Adrenal gland (tissue), 12 donors: ENCODE results near the gene SLC30A4. TPM values are rescaled to one million over a fixed set of nuclear protein-coding genes. Genes with fewer than 3 reads are reported as not detected.

ENCODE experiments used
- DNase-seq, 7 donors: peaks; one replicate each; pipeline ENCODE4 v3.0.0-alpha.2; 2019 to 2020
- H3K27ac ChIP-seq, 5 donors: fragments of 200-600 bp; sonication (generic) in 4 of 5; 1 replicate in 3 of 5; 2 replicates in 2 of 5; pipeline versions ENCODE4 v1.5.1 to v1.8.0; 2016 to 2020; ENCODE audit warnings: mild to moderate bottlenecking in 1 of 5
- H3K27me3 ChIP-seq: fragments of 200-600 bp; 2 replicates; pipeline ENCODE4 v1.8.0; 2021
- H3K36me3 ChIP-seq, 2 donors: fragments of 200-600 bp; replicated peaks in 1 of 2; 1 replicate in 1 of 2; 2 replicates in 1 of 2; pipeline versions ENCODE4 v1.5.1 to v1.8.0; 2018 to 2022
- H3K4me1 ChIP-seq, 2 donors: fragments of 200-600 bp; replicated peaks in 1 of 2; 1 replicate in 1 of 2; 2 replicates in 1 of 2; pipeline versions ENCODE4 v1.5.1 to v1.8.0; 2018 to 2021
- H3K4me3 ChIP-seq, 4 donors: fragments of 200-600 bp; sonication (generic) in 3 of 4; one replicate each; pipeline ENCODE4 v1.5.1; 2016 to 2018
- H3K9me3 ChIP-seq, 3 donors: fragments of 200-600 bp; sonication (generic) in 1 of 3; replicated peaks in 1 of 3; 1 replicate in 2 of 3; 2 replicates in 1 of 3; pipeline versions ENCODE4 v1.5.1 to v1.8.0; 2016 to 2021
- CTCF ChIP-seq, 6 experiments: fragments of 450-650 bp in 4 of 6; fragments of 200-600 bp in 2 of 6; sonication (generic) in 1 of 6; IDR thresholded peaks; 1 replicate in 5 of 6; 2 replicates in 1 of 6; pipeline versions ENCODE4 v1.5.1 to v1.8.0; 2016 to 2021; ENCODE audit warnings: antibody characterized with exemption in 6 of 6, mild to moderate bottlenecking in 2 of 6, moderate library complexity in 1 of 6
- POLR2A ChIP-seq, 2 donors: fragments of 450-650 bp; IDR thresholded peaks; one replicate each; pipeline ENCODE4 v1.6.1; 2017; ENCODE audit warnings: antibody characterized with exemption in 2 of 2, mild to moderate bottlenecking in 2 of 2, moderate library complexity in 1 of 2
- WGBS, 4 donors: extraction: QIAGEN DNeasy Blood & Tissue Kit in 2 of 4; methylation state at CpG; one replicate each; pipeline versions ENCODE4 v1.1.5 to v1.1.7; 2013 to 2017; 5-methylcytosine and 5-hydroxymethylcytosine counted together
- intact Hi-C, 2 donors: fragments of 100-400 bp; cut with DNase I; formaldehyde crosslinking; loops; one replicate each; pipeline versions ENCODE4 v1.14.1 to v1.15.0; 2022 to 2023
- polyA plus RNA-seq, 3 donors: library from polyadenylated mRNA; stranded (reverse); fragments of 200-250 nt in 2 of 3; fragments of 350-450 nt in 1 of 3; fragmentation: Illumina TruSeq in 1 of 3; extraction: RNeasy Lipid Tissue Mini Kit (QIAGEN cat#74804) in 1 of 3; gene quantifications; one replicate each; pipeline ENCODE4 v1.2.3, GENCODE V29; 2013 to 2014
- total RNA-seq, 9 donors: library from RNA; depleted of rRNA in 4 of 9; stranded (reverse); fragments of >200 nt in 4 of 9; fragments of 120-200 nt in 1 of 9; fragmentation: NEBNext Ultra II Directional in 1 of 9; extraction: Animal tissue kit (Norgen Biotek cat#: 25700) in 1 of 9; gene quantifications; one replicate each; pipeline versions ENCODE4 v1.1.0 to v1.2.4, GENCODE V29; 2013 to 2023
- donor health status: healthy with polysubstance abuse.
- donor health status: Bipolar disorder and iron deficiency.
- donor health status: DM: yes; HTN: yes; CAD: no.
- donor health status: DM: no; HTN: no; CAD: no.
- donor health status: DM: no; HTN: no; CAD: no.
- donor health status: DM: yes; HTN: yes; CAD: no.

The SLC30A4 gene
- total and polyA plus RNA-seq, 12 donors = 1.5 to 10.6 (median 6.1) TPM

GRCh38 chr15:45454814-45455213 lies 67.7 kb downstream of the SLC30A4 start:
- intact Hi-C loops = no loop called here
- peak; percentile 24 to 73 (median 49) for DNase-seq

DNA sequence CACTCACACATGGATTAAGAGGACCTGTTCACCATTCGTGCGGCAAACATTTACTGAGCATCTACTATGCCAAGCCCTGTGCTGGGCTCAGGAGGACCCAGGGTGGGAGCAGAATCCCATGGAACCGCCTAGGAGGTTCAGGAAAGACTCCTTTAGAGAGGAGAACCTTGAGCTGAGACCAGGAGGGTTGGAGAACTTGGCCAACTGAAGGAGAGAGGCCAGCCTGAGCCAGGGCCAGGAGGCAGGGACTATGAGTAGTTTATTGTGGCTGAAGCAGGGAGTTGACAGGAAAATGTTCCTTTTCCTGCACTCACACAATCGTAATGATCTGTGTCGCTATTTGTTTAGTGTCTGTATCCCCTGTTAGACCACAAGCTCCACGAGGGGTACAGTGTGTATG lies 71.3 kb downstream of the SLC30A4 start:
- H3K36me3 ChIP-seq = no peaks in the 10 kb centered on the region
- TF ChIP-seq CTCF (IDR thresholded peaks at IDR 0.05) (no peak), POLR2A (IDR thresholded peaks at IDR 0.05) (no peak)
- peaks cover 4% of the 10 kb centered on the region for H3K27me3 ChIP-seq
- H3K4me1 ChIP-seq = no peaks in the 10 kb centered on the region
- no peaks in the 10 kb centered on the region for H3K9me3 ChIP-seq
- no peak overlapping the region for H3K4me3 ChIP-seq
- intact Hi-C loops = no loop called here
- H3K27ac ChIP-seq = no peak overlapping the region
- no peak for DNase-seq
- WGBS, 4 donors = 80 to 95% (median 87%) methylated on average over 5 to 6 of the region's 6 CpGs

More at GRCh38 chr15:45454814-45455213, 67.7 kb downstream of the SLC30A4 start:
- H3K9me3 ChIP-seq = no peaks in the 10 kb centered on the region
- H3K27ac ChIP-seq = no peak overlapping the region
- TF ChIP-seq POLR2A (IDR thresholded peaks at IDR 0.05) (no peak), CTCF (IDR thresholded peaks at IDR 0.05) (no peak)
- no peaks in the 10 kb centered on the region for H3K27me3 ChIP-seq
- WGBS, 4 donors = 59 to 80% (median 69%) methylated on average over 8 of the region's 8 CpGs
- H3K4me3 ChIP-seq = no peak overlapping the region
- peaks cover 3 to 10% of the 10 kb centered on the region in 2 donors for H3K4me1 ChIP-seq
- no peaks in the 10 kb centered on the region for H3K36me3 ChIP-seq

DNA sequence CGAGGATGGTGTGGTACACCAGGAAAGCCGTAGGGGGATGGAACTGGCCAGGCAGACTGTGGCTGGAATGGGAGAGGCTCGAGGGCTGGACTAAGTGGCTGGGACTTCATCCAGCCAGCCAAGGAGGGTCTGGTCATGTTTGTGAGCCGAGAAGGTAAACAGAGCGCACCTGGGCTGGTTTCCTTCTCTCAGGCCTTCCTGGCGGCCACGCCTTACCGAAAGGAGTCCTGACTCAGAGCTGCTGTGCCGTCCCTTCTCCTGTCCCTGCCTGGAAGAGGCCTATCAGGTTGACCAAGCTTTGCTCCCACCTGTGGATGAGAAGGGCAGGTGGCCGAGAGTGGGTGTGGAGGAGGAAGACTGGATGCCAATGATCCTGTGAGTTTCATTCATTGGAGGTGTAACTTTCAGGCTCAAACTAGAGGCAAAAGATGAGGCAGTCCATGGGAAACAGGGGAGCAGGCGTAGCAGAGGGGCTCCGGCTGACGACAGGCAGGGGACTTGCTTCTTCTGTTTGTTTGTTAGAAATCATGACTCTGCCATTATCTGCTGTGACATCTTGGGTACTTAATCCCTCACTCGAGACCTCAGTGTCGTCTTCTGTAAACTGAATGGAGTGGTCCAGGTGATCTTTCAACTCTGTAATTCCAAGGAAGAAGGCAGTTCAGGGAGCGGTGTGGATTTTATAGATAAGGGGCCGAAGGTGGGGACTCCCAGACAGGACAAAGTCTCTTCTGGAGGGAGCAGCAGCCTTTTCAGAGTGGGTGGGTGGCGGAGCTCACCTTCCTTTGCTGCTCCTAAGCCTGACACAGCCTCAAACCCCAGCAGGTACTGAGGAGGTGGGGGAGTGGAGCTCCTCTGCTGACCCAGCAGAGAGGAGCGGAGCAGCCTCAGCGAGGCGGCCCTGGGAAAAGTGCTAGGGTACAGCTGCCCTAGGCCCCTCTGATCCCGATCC lies 72.4 kb downstream of the SLC30A4 start:
- 81 to 89% (median 86%) methylated on average over 16 to 22 of the region's 22 CpGs for WGBS, 4 donors
- TF ChIP-seq CTCF (IDR thresholded peaks at IDR 0.05) (no peak), POLR2A (IDR thresholded peaks at IDR 0.05) (no peak)
- no peak for DNase-seq
- Histone ChIP-seq H3K9me3 (no peaks in the 10 kb centered on the region), H3K27me3 (peaks cover 5% of the 10 kb centered on the region), H3K4me3 (no peak overlapping the region), H3K36me3 (no peaks in the 10 kb centered on the region), H3K27ac (no peak overlapping the region), H3K4me1 (no peaks in the 10 kb centered on the region)
- intact Hi-C loops = no loop called here

DNA sequence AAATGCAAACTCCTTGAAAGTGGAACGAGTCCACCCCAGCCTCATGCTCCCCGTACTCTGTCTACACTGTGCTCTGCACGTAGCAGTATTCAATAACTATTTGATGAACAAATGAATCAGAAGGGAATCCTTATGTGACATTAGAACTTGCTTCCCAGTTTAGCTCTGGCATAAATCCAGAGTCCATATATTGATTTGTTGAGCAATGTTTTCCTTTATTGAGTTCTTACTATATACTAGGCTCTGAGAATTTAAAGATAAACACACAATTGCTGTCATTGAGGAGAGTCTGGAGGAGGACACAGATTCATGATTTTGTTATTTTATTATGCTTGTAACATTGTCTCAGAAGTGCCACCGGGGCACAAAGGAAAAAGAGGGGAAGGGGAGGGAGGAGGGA lies 73.2 kb downstream of the SLC30A4 start:
- H3K4me1 ChIP-seq = no peaks in the 10 kb centered on the region
- H3K27ac ChIP-seq = no peak overlapping the region
- TF ChIP-seq POLR2A (IDR thresholded peaks at IDR 0.05) = no peak
- no peak for TF ChIP-seq CTCF (IDR thresholded peaks at IDR 0.05)
- WGBS, 4 donors = 74 to 84% (median 81%) methylated on average over 4 of the region's 4 CpGs
- DNase-seq = no peak
- intact Hi-C loops = no loop called here
- H3K4me3 ChIP-seq = no peak overlapping the region
- no peaks in the 10 kb centered on the region for H3K9me3 ChIP-seq
- no peaks in the 10 kb centered on the region for H3K36me3 ChIP-seq
- peaks cover 5% of the 10 kb centered on the region for H3K27me3 ChIP-seq
